Measurements from ENCODE around the gene SPART.

- TF ChIP-seq MXI1 (conservative IDR thresholded peaks at IDR 0.05; ENCODE audit: poor library complexity, severe bottlenecking), result no peak
- no peak for TF ChIP-seq CTCF (IDR thresholded peaks at IDR 0.05; ENCODE audit: poor library complexity, severe bottlenecking)
- TF ChIP-seq, protein P1, sequence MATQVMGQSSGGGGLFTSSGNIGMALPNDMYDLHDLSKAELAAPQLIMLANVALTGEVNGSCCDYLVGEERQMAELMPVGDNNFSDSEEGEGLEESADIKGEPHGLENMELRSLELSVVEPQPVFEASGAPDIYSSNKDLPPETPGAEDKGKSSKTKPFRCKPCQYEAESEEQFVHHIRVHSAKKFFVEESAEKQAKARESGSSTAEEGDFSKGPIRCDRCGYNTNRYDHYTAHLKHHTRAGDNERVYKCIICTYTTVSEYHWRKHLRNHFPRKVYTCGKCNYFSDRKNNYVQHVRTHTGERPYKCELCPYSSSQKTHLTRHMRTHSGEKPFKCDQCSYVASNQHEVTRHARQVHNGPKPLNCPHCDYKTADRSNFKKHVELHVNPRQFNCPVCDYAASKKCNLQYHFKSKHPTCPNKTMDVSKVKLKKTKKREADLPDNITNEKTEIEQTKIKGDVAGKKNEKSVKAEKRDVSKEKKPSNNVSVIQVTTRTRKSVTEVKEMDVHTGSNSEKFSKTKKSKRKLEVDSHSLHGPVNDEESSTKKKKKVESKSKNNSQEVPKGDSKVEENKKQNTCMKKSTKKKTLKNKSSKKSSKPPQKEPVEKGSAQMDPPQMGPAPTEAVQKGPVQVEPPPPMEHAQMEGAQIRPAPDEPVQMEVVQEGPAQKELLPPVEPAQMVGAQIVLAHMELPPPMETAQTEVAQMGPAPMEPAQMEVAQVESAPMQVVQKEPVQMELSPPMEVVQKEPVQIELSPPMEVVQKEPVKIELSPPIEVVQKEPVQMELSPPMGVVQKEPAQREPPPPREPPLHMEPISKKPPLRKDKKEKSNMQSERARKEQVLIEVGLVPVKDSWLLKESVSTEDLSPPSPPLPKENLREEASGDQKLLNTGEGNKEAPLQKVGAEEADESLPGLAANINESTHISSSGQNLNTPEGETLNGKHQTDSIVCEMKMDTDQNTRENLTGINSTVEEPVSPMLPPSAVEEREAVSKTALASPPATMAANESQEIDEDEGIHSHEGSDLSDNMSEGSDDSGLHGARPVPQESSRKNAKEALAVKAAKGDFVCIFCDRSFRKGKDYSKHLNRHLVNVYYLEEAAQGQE (IDR thresholded peaks at IDR 0.05; ENCODE audit: borderline replicate concordance), result no peak
- no peak for TF ChIP-seq TAF1 (IDR thresholded peaks at IDR 0.05; ENCODE audit: low read depth)
- no peak for TF ChIP-seq RAD21 (conservative IDR thresholded peaks at IDR 0.05)
- no peak for TF ChIP-seq POLR2AphosphoS5 (IDR thresholded peaks at IDR 0.05)
These were observed 6.5 kb downstream of the SPART start for GRCh38 chr13:36339600-36340155.

All from neural cell (in vitro differentiated cells).